GM10266 (cell line): ENCODE data around the gene PARVG.

Source experiments
- DNase-seq: peaks from one replicate; pipeline ENCODE4 v3.0.0; 2012; ENCODE audit errors: extremely low spot score
- TF ChIP-seq, protein P1 (sequence below): IDR thresholded peaks from 2 replicates; pipeline ENCODE4 v1.5.1; 2012; ENCODE audit warnings: mild to moderate bottlenecking, low read depth; ENCODE audit not compliant: control insufficient read depth, insufficient read depth; ENCODE audit errors: missing control alignments

Gene PARVG

DNA sequence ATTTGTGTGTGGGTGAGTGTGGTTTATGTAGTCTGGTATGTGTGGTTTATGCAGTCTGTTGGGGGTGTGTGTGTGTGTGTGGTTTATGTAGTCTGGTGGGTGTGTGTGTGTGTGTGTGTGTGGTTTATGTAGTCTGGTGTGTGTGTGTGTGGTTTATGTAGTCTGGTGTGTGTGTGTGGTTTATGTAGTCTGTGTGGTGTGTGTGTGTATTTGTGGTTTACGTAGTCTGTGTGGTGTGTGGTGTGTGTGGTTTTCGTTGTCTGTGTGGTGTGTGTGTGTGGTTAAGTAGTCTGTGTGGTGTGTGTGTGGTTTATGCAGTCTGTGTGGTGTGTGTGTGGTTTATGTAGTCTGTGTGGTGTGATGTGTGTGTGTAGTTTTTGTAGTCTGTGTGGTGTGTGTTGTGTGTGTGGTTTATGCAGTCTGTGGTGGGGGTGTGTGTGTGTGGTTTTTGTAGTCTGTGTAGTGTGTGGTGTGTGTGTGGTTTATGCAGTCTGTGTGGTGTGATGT, 26.2 kb upstream of the PARVG start:
- TF ChIP-seq, protein P1, sequence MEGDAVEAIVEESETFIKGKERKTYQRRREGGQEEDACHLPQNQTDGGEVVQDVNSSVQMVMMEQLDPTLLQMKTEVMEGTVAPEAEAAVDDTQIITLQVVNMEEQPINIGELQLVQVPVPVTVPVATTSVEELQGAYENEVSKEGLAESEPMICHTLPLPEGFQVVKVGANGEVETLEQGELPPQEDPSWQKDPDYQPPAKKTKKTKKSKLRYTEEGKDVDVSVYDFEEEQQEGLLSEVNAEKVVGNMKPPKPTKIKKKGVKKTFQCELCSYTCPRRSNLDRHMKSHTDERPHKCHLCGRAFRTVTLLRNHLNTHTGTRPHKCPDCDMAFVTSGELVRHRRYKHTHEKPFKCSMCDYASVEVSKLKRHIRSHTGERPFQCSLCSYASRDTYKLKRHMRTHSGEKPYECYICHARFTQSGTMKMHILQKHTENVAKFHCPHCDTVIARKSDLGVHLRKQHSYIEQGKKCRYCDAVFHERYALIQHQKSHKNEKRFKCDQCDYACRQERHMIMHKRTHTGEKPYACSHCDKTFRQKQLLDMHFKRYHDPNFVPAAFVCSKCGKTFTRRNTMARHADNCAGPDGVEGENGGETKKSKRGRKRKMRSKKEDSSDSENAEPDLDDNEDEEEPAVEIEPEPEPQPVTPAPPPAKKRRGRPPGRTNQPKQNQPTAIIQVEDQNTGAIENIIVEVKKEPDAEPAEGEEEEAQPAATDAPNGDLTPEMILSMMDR, result no peak
- no peak for DNase-seq

DNA sequence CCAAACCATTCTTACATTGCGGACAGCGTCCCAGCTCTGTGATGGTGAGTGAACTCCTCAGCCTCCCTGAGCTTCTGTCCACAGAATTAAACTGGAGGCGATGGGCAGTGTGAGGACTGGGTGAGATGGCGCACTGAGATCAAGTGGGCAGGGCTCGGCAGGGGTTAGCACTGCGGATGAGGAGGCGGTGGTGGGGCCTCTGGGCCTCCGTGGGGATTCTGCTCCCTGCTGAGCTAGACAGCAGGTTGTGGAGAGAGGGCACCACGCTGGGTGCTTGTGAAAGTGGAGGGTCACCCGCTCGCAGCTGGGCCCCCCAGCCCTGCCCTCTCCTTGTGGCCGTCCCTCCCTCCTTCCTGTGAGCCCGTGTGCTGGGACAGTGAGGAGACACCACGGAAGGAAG, 25.6 kb upstream of the PARVG start:
- TF ChIP-seq, protein P1, result no peak
- no peak for DNase-seq

DNA sequence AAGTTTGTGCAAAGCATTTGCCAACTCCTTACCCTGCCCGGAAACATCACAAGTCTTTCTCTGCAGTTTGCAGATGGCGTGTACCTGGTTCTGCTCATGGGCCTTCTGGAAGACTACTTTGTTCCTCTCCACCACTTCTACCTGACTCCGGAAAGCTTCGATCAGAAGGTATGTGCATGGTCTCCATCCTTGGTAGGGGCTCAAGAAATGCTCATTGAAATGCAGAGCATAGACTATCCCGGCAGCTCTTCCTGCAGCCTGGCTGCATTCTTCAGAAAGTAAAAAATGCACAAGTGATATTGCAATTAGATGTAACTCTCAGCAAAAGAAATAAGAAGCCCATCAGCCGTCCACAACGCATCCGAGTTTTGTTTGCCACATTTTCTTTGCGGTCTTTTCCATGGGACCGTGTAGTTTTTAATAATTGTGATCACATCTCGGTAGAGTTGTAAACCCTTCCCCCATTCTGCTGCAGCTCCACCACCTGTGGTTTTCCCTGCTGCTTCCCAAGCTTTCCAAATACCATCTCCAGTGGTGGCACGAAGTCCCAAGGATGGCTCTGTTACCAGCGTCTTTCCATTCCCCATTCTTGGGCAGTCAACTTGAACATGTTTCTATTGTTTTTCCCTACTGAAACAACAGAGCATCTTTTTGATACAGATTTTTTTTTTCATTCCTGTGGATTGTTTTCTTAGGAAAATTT, 22.7 kb upstream of the PARVG start:
- TF ChIP-seq, protein P1, result no peak
- no peak for DNase-seq

DNA sequence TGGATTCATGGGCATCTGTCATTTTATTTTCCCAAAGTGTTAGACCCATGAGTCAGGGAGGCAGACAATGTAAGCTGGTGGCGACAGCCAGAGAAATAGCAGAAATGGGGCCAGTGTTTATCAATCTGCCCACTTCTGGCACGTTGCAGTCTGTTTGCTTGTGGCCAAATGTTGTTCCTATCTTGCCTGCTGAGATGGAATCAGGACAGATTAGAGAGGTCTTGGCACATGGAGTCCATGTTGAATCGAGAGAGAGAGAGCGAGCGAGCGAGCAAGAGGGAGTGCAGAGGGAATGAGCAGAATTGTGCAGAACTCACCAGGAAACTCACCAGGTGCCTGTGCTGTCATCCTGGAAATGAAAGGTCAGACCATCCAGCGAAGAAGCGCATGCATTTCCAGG, 21.9 kb upstream of the PARVG start:
- TF ChIP-seq, protein P1, result no peak
- no peak for DNase-seq

DNA sequence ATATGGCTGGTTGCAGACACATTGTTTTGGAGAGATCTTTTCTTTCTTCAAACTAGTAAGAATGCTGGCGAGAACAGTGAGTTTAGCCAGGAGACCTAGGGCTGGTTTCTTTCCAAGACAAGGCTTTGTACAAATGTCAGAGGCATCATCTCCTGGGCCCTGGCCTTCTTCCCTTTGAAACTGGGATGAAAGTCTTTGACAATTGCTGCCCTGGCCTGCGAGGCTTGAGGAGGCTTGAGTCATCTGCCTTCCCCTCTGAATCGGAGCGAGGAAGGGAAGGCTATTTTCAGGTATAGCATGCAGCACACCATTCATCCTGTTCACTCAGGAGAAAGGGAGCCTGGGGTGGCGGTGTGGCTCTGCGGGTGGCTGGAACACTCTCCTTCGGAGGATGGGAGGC, 21.5 kb upstream of the PARVG start:
- no peak for DNase-seq
- TF ChIP-seq, protein P1, result no peak

DNA sequence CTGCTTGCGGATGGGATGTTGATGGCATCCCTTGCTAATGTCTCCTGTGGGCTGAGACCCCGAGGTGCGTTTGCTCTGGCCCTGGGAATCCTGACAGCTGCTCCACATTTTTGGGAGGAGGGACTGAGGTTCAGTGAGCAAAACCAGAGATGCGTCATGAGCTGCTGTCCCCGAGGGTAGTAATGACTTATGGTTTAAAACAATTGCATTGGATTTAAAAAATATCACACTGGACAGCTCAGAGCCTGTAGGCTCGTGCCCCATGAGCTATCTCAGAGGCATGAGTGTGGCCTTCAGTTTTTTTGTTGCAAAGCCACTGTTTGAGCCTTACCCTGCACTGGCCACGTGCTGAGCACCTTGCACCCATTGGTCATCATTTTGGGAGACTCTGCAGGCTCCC, 20.9 kb upstream of the PARVG start:
- no peak for DNase-seq
- TF ChIP-seq, protein P1, result no peak

DNA sequence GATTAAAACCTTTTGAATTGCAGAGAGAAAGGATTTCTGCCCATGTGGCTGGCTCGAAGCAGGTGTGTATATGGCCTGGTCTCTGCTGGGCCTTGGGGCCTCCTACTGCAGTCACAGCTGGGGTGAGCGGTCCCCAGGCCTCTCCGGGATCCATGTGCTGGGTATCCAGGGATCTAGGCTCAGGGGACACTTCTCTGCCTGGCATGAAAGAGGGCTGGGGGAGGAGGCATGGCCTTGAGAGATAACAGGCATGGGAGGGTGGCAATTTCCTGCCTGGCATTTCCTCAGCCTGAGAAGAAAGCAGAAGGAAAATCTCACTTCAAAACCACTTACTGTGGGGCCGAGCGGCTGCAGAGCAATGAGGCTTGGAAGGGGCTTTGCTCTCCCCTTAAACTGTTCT, 20.3 kb upstream of the PARVG start:
- DNase-seq, result no peak

More for the DNA sequence above, 20.3 kb upstream of the PARVG start:
- TF ChIP-seq, protein P1, result no peak
